SIG-M5 (cell line): ENCODE results near the gene PSME1.
A peak's percentile ranks its signal among the peaks of the same experiment; 100 is the strongest.
"Not testable (repeated sequence)": the region's sequence is repeated elsewhere in the genome, so short reads cannot be mapped to it uniquely, and the experiment has no call there.

Experiments used
- DNase-seq: peaks from one replicate; lab custom pipeline; 2025; lab: John Stamatoyannopoulos, UW

Gene PSME1

DNA sequence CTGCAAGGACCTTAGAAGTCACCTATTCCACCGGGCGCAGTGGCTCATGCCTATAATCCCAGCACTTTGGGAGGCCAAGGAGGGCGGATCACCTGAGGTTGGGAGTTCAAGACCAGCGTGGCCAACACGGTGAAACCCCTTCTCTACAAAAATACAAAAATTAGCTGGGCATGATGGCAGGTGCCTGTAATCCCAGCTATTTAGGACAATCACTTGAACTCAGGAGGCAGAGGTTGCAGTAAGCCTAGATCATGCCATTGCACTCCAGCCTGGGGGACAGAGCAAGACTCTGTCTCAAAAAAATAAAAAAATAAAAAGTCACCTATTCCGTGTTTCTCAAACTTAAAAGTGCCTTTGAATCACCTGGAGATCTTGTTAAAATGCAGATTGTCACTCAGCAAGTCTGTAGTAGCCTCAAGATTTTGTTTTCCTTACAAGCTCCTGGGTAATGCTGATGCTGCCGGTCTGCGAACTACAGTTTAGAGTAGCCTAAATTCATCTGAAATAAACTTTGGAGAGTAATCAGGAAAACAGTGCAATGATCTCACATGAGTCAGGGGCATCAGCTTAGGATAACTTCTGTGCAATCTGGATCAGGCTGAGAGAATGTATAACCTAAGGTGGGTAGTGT is 30.3 kb upstream of the PSME1 start:
- DNase-seq = not testable (repeated sequence)

DNA sequence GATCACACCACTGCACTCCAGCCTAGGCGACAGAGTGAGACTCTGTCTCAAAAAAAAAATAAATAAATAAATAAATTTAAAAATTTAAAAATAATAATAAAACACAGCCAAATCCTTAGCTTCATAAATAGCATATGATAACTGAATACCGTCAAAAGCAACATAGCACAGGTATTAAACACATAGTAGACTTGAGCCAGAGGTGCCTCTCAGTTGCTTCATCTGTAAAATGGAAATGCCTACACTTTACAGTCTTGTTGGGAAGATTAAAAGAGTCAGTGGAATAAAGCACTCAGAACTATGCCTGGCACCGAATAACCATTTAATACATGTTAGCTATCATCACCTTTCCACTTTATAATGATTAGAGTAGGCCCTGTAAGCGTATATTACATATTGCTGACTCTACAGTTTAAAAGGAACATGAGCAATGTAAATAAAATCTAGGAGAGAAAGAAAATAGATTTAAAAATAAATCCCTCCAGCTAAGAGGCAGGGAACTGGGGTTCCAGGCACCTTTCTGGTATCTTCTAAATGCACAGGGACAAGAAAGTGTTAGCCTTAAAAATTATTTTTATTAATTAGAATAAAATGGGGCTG is 29.2 kb upstream of the PSME1 start:
- DNase-seq = no peak

- DNase-seq = no peak
These were observed 27.6 kb upstream of the PSME1 start for GRCh38 chr14:24108336-24108874.

- DNase-seq = no peak
These were observed 25.9 kb upstream of the PSME1 start for GRCh38 chr14:24110060-24110459.

GRCh38 chr14:24110523-24110922 is 25.5 kb upstream of the PSME1 start:
- DNase-seq = no peak

GRCh38 chr14:24113379-24113800 is 22.6 kb upstream of the PSME1 start:
- DNase-seq = no peak

GRCh38 chr14:24113801-24114531 is 22.0 kb upstream of the PSME1 start:
- DNase-seq = peak; percentile 65

DNA sequence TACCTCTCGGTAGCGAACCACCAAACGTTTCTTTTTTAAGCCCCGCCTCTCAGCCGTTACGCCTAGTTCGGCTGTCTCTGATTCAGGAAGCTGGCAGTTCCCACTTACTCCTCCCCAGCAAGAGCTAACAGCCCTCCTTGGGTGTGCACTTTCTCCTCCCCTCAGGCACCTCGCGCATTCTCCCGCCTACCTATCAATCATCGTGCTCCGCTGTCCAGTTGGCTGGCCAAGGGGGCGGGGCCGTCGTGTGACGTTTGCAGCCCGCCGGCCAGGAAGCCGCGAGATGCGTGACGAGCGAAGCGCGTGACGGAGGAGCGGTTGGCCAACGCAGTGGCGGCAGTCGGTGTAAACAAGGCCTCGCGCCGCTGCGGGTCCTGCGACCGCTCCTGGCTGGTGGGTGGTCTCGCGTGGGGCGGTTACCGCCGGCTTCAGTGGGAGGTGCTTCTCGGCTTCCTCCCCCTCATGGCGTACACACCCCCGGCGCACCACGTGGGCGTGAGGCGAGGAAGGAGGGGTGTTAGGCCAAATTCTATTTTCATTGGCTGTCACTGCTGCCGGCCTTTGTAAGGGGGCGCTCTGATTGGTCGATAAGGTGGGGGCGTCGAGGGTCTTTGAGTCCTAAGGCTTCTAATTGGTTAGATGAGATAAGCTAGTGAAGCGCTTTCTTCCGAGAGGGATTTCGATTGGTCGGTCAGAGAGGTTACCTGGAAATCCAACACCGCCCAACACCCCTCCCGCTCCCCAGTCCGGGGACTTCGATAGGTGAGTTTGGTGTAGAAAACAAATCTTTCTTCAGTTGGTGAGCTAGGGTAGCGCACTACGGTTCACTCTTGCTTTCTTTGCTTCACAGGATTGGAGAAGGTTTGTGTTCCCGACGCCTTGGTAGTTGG is 21.2 kb upstream of the PSME1 start, which contains the start of the genes DCAF11 and NRL:
Gene DCAF11 (plus strand): TSS at position 246 of the 890 bp plus-strand sequence. CDS start 818 bp downstream, outside the sequence.
Gene NRL (minus strand): TSS at position 418 of the 890 bp plus-strand sequence. CDS start 32,101 bp downstream, outside the sequence.
- DNase-seq = peak; percentile 99

GRCh38 chr14:24115422-24116127 is 20.4 kb upstream of the PSME1 start:
- DNase-seq = no peak

- DNase-seq = no peak
These were observed 19.7 kb upstream of the PSME1 start for GRCh38 chr14:24116128-24116814.

- DNase-seq = no peak
These were observed 18.8 kb upstream of the PSME1 start for GRCh38 chr14:24117179-24117578.

DNA sequence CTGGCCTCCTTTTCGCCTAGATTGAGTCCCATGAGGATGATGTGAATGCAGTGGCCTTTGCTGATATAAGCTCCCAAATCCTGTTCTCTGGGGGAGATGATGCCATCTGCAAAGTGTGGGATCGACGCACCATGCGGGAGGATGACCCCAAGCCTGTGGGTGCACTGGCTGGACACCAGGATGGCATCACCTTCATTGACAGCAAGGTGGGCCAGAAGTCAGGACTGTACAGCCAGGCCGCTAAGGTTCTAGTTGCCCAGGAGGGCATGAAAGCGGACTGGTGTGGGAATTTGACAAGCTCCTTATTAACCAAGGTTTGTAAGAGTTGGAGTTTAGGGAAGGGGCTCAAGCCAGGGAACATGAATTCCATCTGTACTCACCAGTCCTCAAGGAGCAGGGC is 16.3 kb upstream of the PSME1 start:
- no peak for DNase-seq

DNA sequence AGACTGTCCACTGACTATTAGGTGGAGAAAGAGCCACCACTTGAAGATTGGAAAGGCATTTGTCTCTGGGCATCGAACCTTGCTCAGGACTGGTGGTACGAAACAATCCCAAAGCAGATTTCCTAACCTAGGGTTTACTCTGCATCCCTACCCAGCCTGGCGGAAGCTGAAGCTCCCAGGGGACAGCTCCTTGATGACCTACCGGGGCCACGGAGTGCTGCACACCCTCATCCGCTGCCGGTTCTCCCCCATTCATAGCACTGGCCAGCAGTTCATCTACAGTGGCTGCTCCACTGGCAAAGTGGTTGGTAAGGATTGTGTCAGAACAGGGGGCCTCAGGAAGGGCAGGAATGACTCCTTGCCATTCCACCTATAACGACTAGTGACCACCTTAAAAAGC is 14.8 kb upstream of the PSME1 start:
- no peak for DNase-seq

DNA sequence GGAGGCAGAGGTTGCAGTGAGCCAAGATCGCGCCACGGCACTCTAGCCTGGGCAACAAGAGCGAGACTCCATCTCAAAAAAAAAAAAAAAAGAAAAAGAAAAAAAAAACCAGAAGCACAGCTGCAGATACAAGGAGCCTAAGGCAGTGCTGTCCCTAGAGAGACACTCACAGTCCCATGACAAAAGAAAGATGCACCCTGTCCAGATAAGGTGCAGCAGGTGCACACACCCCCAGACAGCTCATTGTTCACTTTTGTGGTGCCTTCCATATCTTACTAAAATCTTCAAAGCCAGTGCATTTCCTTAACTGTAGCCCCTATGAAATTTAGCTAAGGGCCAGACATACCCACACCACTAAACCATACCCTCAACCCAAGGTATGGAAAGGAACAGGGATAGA is 13.6 kb upstream of the PSME1 start:
- DNase-seq = no peak

DNA sequence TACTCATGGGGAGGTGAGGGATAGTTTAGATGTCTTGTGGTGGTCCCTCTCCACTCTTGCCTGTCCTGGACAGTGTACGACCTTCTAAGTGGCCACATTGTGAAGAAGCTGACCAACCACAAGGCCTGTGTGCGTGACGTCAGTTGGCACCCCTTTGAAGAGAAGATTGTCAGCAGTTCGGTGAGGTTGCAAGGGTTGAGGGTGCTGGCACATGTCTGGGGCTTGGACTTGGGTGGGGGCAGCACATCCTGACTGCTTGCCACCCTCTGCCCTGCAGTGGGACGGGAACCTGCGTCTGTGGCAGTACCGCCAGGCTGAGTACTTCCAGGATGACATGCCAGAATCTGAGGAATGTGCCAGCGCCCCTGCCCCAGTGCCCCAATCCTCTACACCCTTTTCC is 13.1 kb upstream of the PSME1 start:
- DNase-seq = no peak

DNA sequence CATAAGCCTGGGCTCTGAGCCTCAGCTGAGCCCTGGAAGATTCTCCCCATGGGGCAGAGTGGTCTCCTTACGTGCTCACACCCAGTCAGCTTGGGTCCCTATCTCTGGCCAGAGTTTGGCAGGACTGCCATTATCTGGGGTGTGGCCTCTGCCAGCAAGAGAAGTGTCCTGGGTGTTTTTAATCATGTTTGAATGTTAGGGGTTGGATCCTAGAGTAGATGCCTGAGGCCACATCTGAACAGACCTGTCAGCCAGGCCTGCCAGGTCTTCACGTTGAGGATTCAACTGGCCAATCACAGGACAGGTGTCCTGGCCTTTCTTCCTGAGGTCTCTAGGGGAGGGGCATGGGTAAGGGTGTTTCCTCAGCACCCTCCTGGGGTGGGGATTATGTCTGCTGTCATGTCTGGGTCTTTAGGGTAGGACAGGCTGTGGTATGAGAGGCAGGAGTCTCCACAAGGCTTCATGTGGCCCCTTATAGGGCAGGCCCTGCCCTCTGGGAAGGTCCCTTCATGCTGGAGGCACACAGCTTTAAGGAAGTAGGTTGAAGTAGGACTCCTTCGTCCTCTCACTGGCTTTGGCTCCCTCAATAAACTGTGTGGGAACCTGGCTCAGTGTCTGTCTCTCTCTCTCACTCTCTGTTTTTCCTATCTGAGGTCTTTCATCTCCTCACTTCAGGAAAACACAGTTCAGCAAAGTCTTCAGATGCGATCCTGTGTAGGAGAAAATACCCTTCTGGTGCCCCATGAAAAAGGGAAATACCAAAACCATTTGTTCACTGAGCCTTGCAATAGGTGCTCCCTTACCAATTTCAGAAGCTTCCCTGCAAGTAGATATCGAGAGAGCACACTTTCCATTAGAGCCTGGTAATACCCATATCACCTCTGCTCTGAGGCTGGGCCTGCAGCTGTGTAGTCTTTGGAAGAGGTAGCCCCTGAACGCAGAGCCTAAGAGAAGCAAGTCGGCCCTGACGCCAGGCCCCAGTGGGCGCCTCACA is 12.3 kb upstream of the PSME1 start:
- no peak for DNase-seq

DNA sequence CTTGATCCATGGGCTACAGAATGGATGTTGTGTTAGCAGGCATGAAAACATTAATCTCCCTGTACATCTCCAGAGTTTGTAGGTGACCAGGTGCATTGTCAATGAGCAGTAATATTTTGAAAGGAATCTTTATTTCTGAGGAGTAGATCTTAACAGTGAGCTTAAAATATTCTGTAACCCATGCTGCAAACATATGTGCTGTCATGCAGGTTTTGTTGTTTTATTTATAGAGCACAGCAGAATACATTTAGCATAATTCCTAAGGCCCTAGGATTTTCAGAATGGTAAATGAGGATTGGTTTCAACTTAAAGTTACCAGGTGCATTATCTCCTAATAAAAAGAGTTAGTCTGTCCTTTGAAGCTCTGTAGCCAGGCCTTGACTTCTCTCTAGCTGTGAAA is 9.1 kb upstream of the PSME1 start:
- DNase-seq = no peak

- DNase-seq = no peak
These were observed 8.3 kb upstream of the PSME1 start for GRCh38 chr14:24127673-24128072.

DNA sequence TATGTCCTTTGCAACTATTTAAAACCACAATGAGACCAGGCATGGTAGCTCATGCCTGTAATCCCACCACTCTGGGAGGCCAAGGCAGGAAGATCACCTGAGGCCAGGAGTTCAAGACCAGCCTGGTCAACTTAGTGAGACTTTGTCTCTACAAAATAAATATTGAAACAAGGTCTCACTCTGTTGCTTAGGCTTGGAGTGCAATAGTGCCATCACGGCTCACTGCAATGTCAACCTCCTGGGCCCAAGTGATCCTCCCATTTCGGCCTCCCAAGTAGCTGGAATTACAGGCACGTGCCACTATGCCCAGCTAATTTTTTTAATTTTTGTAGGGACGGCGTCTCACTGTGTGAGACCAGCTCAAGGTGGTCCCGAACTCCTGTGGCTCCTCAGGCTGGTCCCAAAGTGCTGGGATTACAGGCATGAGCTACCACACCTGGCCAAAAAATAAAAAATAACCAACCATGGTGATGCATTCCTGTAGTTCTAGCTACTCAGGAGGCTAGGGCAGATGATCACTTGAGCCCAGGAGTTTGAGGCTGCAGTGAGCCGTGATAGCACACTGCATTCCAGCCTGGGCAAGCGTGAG is 6.5 kb upstream of the PSME1 start:
- DNase-seq = no peak
